ENCODE measurements around the gene PADI2.

DNA sequence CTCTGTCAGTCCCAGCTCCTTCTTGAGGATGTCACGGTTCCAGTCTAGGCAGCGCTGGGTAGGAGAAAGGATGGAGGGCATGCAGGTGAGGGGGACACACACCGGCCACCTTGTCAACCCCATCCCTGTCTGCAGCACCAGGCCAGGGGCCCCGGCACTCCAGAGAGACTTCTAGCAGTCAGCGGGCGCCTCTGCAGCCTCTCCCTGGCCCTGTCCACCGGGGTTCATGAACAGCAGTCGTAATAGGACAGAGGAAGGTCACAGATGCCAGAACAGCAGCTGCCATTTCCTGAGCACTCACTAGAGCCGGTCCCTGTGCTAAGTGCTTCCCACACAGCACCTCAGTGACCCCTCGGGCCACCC, 49.1 kb downstream of the PADI2 start:
- TF ChIP-seq, protein P1, sequence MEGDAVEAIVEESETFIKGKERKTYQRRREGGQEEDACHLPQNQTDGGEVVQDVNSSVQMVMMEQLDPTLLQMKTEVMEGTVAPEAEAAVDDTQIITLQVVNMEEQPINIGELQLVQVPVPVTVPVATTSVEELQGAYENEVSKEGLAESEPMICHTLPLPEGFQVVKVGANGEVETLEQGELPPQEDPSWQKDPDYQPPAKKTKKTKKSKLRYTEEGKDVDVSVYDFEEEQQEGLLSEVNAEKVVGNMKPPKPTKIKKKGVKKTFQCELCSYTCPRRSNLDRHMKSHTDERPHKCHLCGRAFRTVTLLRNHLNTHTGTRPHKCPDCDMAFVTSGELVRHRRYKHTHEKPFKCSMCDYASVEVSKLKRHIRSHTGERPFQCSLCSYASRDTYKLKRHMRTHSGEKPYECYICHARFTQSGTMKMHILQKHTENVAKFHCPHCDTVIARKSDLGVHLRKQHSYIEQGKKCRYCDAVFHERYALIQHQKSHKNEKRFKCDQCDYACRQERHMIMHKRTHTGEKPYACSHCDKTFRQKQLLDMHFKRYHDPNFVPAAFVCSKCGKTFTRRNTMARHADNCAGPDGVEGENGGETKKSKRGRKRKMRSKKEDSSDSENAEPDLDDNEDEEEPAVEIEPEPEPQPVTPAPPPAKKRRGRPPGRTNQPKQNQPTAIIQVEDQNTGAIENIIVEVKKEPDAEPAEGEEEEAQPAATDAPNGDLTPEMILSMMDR (IDR thresholded peaks at IDR 0.05), result no peak
- no peak for TF ChIP-seq EP300 (IDR thresholded peaks at IDR 0.05)

Data from tibial nerve (tissue), 4 donors.